Measurements from ENCODE around the gene STAC3.

The STAC3 gene

DNA sequence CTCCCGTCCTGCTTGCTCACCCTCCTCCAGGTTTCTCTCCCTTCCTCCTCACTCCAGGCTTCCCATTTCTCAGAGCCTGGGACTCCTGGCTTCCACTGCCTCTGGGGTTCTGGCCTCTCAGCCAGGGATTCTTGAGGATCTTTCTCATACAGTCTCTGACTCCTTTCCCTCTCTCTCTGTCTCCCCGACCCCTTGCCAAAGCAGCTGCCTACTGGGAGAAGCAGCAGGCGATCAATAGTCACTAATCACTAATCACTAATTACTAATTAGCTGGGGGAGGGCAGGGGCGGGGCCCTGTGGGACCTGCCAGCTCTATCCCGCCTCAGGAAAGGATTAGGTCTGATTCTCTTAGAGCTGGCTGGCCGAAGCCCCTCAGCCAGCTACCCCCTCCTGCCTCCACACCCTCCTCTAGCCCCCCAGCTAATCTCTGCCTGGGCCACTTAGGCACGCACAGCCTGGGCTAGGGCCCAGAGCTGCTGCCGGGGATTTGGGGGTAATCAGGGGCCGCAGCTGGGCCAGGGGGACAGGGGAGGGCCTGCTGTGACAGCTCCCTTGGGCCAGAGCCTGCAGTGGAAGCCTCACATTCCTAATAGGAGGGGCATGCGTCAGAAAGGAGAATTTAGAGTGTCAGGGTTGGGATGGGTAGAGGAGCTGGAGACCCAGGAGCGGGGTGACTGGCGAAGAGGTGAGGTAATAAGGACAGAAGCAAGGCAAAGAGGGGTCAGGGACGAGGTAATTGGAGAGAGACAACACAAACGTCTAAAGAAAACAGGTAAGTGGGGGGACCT, 31.6 kb downstream of the STAC3 start:
- TF ChIP-seq, protein P1, sequence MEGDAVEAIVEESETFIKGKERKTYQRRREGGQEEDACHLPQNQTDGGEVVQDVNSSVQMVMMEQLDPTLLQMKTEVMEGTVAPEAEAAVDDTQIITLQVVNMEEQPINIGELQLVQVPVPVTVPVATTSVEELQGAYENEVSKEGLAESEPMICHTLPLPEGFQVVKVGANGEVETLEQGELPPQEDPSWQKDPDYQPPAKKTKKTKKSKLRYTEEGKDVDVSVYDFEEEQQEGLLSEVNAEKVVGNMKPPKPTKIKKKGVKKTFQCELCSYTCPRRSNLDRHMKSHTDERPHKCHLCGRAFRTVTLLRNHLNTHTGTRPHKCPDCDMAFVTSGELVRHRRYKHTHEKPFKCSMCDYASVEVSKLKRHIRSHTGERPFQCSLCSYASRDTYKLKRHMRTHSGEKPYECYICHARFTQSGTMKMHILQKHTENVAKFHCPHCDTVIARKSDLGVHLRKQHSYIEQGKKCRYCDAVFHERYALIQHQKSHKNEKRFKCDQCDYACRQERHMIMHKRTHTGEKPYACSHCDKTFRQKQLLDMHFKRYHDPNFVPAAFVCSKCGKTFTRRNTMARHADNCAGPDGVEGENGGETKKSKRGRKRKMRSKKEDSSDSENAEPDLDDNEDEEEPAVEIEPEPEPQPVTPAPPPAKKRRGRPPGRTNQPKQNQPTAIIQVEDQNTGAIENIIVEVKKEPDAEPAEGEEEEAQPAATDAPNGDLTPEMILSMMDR (IDR thresholded peaks at IDR 0.05; ENCODE audit: low read depth, low read length, missing control alignments), result no peak
- in situ Hi-C loops (cut with HindIII; ENCODE audit: low sequenced_read_pairs), result no loop called here
- H3K4me3 ChIP-seq (ENCODE audit: low read depth, low read length), result no peak overlapping the region
- no peak for DNase-seq (ENCODE audit: low read depth)

DNA sequence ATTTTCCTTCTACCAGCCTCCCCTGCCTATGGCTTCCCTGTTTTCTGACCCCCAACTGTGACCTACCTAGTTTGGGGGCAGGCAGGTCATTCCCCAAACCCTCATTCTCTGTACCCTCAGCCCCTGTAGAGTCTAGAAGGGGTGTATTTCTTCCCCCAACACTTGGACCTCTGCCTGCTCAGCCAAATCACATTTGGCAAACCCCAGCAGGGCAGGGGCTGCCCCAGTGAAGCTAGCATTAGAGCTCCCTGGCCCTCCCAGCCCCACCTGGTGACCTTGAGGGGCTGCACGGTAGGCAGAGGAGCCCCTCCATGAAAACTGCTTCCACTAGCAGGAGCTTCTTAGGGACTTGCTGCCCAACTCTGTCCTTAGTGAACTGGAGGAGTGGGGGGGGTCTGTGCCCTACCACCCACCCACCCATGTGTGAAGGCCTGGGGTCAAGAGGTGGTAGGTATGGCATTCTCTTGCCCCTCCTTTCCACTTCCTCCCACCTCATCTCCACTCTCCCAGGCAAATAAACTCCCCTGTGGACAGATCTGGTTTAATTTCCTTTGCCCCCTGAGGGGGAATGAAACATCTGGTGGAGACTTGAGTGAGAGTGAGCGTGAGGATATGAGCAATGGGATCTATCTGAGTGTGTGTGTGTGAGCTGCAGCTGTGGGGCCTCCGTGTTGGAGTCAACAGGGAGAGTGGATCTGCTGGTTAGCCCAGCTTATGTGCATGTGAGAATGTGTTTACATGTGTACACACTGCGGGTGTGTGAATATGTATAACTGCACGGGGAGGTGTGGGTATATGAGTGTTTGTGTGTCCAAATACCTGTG, 32.7 kb downstream of the STAC3 start:
- in situ Hi-C loops (cut with HindIII; ENCODE audit: low sequenced_read_pairs), result no loop called here
- no peak overlapping the region for H3K4me3 ChIP-seq (ENCODE audit: low read depth, low read length)
- DNase-seq (ENCODE audit: low read depth), result no peak
- TF ChIP-seq, protein P1 (IDR thresholded peaks at IDR 0.05; ENCODE audit: low read depth, low read length, missing control alignments), result no peak

DNA sequence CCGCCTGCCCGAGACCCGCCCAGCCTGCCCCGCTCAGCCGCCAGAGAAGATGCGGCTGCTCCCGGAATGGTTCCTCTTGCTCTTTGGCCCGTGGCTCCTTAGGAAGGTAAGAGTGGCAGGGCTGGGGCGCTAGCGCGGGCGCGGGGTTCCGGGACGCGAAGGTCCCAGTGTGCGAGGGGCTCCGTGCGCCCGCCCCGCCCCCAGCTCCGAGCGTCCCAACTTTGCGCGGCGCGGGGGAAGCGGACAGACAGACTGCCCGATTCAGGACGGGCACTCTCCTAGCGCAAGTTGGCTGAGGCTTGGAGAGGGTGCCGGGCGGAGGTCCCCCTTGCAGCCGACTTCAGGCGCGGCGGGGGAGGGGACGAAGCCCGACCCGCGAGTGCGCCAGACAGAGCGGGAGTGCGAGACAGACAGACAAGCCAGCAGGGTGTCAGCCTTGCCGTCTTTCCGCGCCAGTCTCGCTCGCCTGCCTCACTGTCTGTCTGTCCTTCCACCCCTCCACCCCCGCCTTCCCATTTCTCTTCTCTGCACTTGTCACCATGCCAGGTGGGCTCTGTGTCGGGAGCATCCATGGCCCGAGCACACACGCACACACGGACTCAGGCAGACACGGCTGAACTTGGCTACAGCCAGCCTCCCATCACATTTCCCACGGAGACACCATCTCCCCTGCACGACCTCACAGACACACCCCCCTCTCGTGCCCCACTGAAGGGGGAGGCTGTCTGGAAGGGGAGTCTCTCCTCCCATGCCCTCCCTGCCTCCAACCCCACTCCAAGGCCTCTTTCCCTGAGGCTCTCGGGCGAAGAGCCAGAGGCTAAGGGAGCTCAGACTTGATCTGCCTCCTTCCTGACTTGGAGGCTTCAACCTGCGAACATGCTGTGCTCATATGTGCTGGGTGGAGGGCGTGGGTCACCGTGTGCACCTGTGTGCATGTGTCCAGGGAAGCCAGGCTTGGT, 33.8 kb downstream of the STAC3 start:
- in situ Hi-C loops (cut with HindIII; ENCODE audit: low sequenced_read_pairs), result no loop called here
- no peak for DNase-seq (ENCODE audit: low read depth)
- peak overlapping the region; percentile 31 for H3K4me3 ChIP-seq (ENCODE audit: low read depth, low read length)
- TF ChIP-seq, protein P1 (IDR thresholded peaks at IDR 0.05; ENCODE audit: low read depth, low read length, missing control alignments), result no peak

DNA sequence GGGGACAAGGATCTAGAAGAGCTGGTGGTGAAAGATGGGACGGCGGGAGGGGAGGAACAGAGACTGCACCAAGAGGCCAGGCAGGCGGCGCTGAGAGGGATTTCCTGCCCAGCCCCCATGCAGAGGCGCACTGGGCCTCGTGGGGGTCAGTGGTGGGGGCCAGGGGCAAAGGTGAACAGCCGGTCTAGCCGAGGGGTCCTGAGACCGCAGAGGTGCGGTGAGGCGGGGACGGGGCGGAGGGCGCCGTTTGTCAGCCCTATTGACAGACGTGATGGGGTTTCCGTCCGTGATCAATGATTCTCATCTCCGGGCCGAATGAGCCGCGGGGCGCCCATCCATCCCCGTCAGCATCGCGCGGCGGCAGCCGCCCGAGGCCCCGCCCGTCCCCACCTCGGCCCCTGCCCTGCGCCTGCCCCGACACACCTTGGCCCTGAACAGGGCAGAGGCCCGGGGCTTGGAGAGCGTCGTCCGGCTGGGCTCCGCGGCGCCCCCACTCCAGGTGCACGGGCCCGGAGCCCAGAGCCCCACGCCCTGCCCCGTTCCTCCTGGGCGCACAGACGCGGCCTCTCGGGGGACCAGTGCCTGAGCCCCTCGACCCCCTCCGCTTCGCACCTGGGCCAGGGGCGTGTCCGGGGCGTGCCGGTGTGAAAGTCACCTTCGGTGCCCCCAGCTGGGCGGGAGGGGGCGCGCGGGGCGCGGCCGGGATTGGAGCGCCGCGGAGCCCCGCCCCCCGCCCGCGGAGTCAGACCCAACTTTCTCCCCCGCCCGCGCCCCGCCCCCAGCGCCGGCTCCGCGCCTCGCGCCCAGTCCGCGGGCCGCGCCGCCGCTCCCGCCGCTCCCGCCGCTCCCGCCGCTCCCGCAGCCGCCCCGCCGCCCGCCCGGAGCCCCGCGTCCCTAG, 34.7 kb downstream of the STAC3 start, which contains the start of gene NXPH4:
NXPH4 (plus strand) TSS at position 781 of the 898 bp plus-strand sequence. CDS start 176 bp downstream, outside the sequence.
- TF ChIP-seq, protein P1 (IDR thresholded peaks at IDR 0.05; ENCODE audit: low read depth, low read length, missing control alignments), result no peak
- H3K4me3 ChIP-seq (ENCODE audit: low read depth, low read length), result peak within 1 kb of the TSS; percentile 31
- in situ Hi-C loops (cut with HindIII; ENCODE audit: low sequenced_read_pairs), result no loop called here
- DNase-seq (ENCODE audit: low read depth), result no peak

DNA sequence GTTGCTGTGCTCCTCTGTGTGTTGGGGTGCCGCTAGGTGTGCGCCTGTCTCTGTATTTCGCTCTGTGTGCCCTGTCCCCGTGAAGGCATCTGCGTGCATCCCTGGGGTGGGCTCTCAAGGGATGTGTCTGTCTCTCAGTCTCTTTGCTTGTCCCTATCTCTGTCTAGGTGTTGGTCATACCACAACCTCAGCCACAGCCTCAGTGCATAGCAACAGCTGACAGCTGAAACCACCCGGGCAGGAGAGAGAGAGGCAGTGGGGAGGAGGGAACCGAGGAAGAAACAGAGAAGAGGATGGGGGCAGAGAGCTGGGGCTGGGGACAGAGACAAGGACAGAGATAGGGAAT, 35.3 kb downstream of the STAC3 start:
- in situ Hi-C loops (cut with HindIII; ENCODE audit: low sequenced_read_pairs), result no loop called here
- TF ChIP-seq, protein P1 (IDR thresholded peaks at IDR 0.05; ENCODE audit: low read depth, low read length, missing control alignments), result no peak
- no peak for DNase-seq (ENCODE audit: low read depth)
- no peak overlapping the region for H3K4me3 ChIP-seq (ENCODE audit: low read depth, low read length)
